Measurements from ENCODE around the gene EGFR.
A peak's percentile ranks its signal among the peaks of the same experiment; 100 is the strongest.

DNA sequence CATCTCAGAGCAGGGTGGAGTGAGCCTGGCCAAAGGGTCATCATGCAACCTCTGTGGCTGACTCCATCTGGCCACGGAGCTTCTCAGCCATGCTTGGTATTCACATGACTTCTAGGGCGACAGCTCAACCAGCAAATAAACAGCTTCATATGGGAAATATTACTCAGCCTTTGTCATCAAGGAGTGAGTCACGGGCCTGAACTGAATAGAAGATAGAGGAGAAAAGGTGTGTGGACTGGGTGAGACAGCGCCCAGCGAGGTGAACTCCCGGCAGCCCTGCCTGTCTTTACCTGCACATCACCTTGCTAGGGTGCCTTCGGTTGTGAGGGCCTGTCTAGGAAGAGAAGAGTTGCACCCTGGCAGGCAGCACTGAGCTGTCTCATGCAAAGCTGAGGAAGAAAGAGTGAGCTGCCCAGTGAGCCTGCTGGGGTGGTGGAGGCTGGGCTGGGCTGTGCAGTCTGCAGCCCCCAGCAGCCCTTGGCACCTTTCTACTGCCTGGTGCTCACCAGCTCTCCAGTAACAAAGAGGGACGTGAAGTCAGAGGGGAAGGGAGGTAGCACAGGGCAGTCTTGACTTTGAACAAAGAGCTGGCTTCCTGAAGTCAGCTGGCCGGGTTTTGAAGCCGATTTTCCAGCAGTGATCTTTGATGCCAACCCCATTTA lies 114.2 kb downstream of the EGFR start:
- peak in 2 of 4 donors; percentile 36 to 80 for TF ChIP-seq EP300 (IDR thresholded peaks at IDR 0.05)
- no peak for TF ChIP-seq POLR2A (IDR thresholded peaks at IDR 0.05)
- TF ChIP-seq, protein P1, sequence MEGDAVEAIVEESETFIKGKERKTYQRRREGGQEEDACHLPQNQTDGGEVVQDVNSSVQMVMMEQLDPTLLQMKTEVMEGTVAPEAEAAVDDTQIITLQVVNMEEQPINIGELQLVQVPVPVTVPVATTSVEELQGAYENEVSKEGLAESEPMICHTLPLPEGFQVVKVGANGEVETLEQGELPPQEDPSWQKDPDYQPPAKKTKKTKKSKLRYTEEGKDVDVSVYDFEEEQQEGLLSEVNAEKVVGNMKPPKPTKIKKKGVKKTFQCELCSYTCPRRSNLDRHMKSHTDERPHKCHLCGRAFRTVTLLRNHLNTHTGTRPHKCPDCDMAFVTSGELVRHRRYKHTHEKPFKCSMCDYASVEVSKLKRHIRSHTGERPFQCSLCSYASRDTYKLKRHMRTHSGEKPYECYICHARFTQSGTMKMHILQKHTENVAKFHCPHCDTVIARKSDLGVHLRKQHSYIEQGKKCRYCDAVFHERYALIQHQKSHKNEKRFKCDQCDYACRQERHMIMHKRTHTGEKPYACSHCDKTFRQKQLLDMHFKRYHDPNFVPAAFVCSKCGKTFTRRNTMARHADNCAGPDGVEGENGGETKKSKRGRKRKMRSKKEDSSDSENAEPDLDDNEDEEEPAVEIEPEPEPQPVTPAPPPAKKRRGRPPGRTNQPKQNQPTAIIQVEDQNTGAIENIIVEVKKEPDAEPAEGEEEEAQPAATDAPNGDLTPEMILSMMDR (IDR thresholded peaks at IDR 0.05) = no peak
- peak; percentile 44 to 89 (median 53) for TF ChIP-seq POLR2AphosphoS5 (IDR thresholded peaks at IDR 0.05)

All from sigmoid colon (tissue), 4 donors.